ENCODE measurements around the gene CD300C.

Gene CD300C

DNA sequence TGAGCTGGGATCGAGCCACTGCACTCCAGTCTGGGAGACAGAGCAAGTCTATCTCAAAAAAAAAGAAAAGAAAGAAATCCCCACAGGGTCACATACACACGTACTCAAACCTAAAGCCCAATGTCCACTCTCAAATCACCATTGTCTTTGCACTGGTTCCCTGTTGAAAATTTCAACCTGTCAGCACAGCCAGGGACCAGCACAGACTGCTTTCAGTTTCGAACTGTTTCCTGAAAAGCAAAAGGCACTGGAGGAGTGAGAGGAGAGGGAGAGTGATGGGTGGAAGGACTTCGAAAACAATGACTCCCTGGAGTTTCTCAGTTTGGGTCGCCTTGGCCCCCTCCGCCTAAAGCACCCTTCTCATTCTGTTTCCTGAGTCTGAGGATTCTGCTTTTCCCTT, 9.0 kb upstream of the CD300C start:
- Histone ChIP-seq H3K9ac (ENCODE audit: low read length) (no peak overlapping the region), H3K18ac (ENCODE audit: low read depth in 1 of 2, low read length in 2 of 2) (no peak overlapping the region), H3K9me3 (ENCODE audit: control insufficient read depth, low read length) (no peaks in the 10 kb centered on the region), H3K23ac (ENCODE audit: low read length in 2 of 2) (no peak overlapping the region), H2AK5ac (ENCODE audit: low read length, severe bottlenecking) (no peak overlapping the region), H3K14ac (ENCODE audit: low read length in 2 of 2) (no peak overlapping the region), H3K27me3 (ENCODE audit: control insufficient read depth in 1 of 2, insufficient read depth in 1 of 2, low read length in 2 of 2) (peaks cover 35 to 89% of the 10 kb centered on the region in 2 experiments), H3K4me2 (ENCODE audit: low read length, poor library complexity, severe bottlenecking) (no peak overlapping the region), H2BK120ac (ENCODE audit: low read depth, low read length) (no peak overlapping the region), H3K79me1 (replicated peaks; ENCODE audit: low read length, poor library complexity, severe bottlenecking) (no peaks in the 10 kb centered on the region), H4K8ac (ENCODE audit: low read length) (no peak overlapping the region), H4K91ac (ENCODE audit: low read length) (no peak overlapping the region), H3K4me3 (ENCODE audit: insufficient read depth in 1 of 2, low read depth in 1 of 2, low read length in 2 of 2) (no peak overlapping the region), H2AFZ (ENCODE audit: low read depth, low read length) (no peak overlapping the region), H3K4me1 (ENCODE audit: control insufficient read depth, insufficient read depth, low read depth, low read length) (no peaks in the 10 kb centered on the region), H3K27ac (ENCODE audit: low read length, poor library complexity, severe bottlenecking) (no peak overlapping the region), H2BK15ac (ENCODE audit: low read depth, poor library complexity, severe bottlenecking) (no peak overlapping the region), H3K4ac (ENCODE audit: low read depth in 1 of 2, low read length in 2 of 2) (no peak overlapping the region), H3K36me3 (ENCODE audit: control insufficient read depth in 1 of 2, insufficient read depth in 2 of 2, low read depth in 1 of 2, low read length in 2 of 2) (no peaks in the 10 kb centered on the region), H2BK12ac (ENCODE audit: low read length in 2 of 2) (no peak overlapping the region), H2BK5ac (ENCODE audit: low read depth, low read length, poor library complexity, severe bottlenecking) (no peak overlapping the region)
- DNase-seq = no peak
- WGBS = 89% methylated on average over 6 of the region's 6 CpGs

DNA sequence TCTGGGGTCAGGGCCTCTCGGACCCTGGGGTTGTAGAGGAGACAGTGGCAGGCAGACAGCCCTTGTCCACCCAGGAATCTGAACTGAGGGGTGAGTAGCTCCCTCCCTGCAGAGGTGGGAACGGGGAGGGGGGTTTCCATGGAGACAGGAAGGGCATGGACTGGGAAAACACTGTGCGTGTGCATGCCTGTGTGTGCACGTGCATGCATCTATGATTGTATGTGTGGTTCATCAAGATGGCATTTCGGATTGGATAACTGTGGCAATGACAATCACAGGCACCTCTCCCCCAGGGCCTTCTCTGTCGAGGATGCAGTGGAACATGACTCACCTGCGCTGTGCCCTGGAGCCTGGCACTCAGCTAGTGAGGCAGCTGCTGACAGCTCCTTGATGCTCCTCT, 6.1 kb upstream of the CD300C start:
- no peak overlapping the region for H3K14ac ChIP-seq (ENCODE audit: low read length in 2 of 2)
- H2BK120ac ChIP-seq (ENCODE audit: low read depth, low read length) = no peak overlapping the region
- no peak overlapping the region for H2BK15ac ChIP-seq (ENCODE audit: low read depth, poor library complexity, severe bottlenecking)
- H3K23ac ChIP-seq (ENCODE audit: low read length in 2 of 2) = no peak overlapping the region
- H3K36me3 ChIP-seq (ENCODE audit: control insufficient read depth in 1 of 2, insufficient read depth in 2 of 2, low read depth in 1 of 2, low read length in 2 of 2) = no peaks in the 10 kb centered on the region
- H2AK5ac ChIP-seq (ENCODE audit: low read length, severe bottlenecking) = no peak overlapping the region
- H3K9me3 ChIP-seq (ENCODE audit: control insufficient read depth, low read length) = no peaks in the 10 kb centered on the region
- H2BK5ac ChIP-seq (ENCODE audit: low read depth, low read length, poor library complexity, severe bottlenecking) = no peak overlapping the region
- no peak overlapping the region for H4K8ac ChIP-seq (ENCODE audit: low read length)
- H3K4me2 ChIP-seq (ENCODE audit: low read length, poor library complexity, severe bottlenecking) = no peak overlapping the region
- H2AFZ ChIP-seq (ENCODE audit: low read depth, low read length) = no peak overlapping the region
- no peaks in the 10 kb centered on the region for H3K4me1 ChIP-seq (ENCODE audit: control insufficient read depth, insufficient read depth, low read depth, low read length)
- DNase-seq = no peak
- WGBS = 55% methylated on average over 7 of the region's 7 CpGs
- H3K27ac ChIP-seq (ENCODE audit: low read length, poor library complexity, severe bottlenecking) = no peak overlapping the region
- H4K91ac ChIP-seq (ENCODE audit: low read length) = no peak overlapping the region
- H2BK12ac ChIP-seq (ENCODE audit: low read length in 2 of 2) = no peak overlapping the region
- no peak overlapping the region for H3K4me3 ChIP-seq (ENCODE audit: insufficient read depth in 1 of 2, low read depth in 1 of 2, low read length in 2 of 2)
- no peak overlapping the region for H3K18ac ChIP-seq (ENCODE audit: low read depth in 1 of 2, low read length in 2 of 2)
- no peak overlapping the region for H3K4ac ChIP-seq (ENCODE audit: low read depth in 1 of 2, low read length in 2 of 2)
- no peaks in the 10 kb centered on the region for H3K79me1 ChIP-seq (replicated peaks; ENCODE audit: low read length, poor library complexity, severe bottlenecking)
- peaks cover 36 to 81% of the 10 kb centered on the region in 2 experiments for H3K27me3 ChIP-seq (ENCODE audit: control insufficient read depth in 1 of 2, insufficient read depth in 1 of 2, low read length in 2 of 2)
- no peak overlapping the region for H3K9ac ChIP-seq (ENCODE audit: low read length)

DNA sequence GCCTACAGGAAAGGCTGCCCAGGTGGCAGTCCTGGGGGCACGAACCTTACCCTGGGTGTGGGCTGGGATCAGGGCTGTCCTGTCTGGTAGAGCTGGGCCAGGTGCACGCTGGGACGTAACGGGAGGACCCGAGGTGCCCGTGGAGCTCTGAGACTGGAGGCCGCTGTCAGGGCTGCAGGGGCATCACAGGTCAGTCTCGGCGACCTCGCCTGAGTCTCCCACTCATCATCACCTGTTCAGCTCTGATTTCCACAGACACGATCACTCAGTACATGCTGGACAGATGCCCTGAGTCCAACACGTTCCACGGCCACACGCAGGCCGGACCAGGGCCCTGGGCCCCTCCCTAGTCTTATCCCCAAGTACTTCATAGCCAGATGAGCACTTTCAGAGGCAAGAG, 4.7 kb upstream of the CD300C start:
- no peaks in the 10 kb centered on the region for H3K36me3 ChIP-seq (ENCODE audit: control insufficient read depth in 1 of 2, insufficient read depth in 2 of 2, low read depth in 1 of 2, low read length in 2 of 2)
- no peak overlapping the region for H2BK15ac ChIP-seq (ENCODE audit: low read depth, poor library complexity, severe bottlenecking)
- no peak overlapping the region for H4K8ac ChIP-seq (ENCODE audit: low read length)
- H3K4ac ChIP-seq (ENCODE audit: low read depth in 1 of 2, low read length in 2 of 2) = no peak overlapping the region
- no peak overlapping the region for H2BK120ac ChIP-seq (ENCODE audit: low read depth, low read length)
- H3K14ac ChIP-seq (ENCODE audit: low read length in 2 of 2) = no peak overlapping the region
- H3K79me1 ChIP-seq (replicated peaks; ENCODE audit: low read length, poor library complexity, severe bottlenecking) = no peaks in the 10 kb centered on the region
- H2AK5ac ChIP-seq (ENCODE audit: low read length, severe bottlenecking) = no peak overlapping the region
- H3K4me1 ChIP-seq (ENCODE audit: control insufficient read depth, insufficient read depth, low read depth, low read length) = no peaks in the 10 kb centered on the region
- no peak overlapping the region for H3K27ac ChIP-seq (ENCODE audit: low read length, poor library complexity, severe bottlenecking)
- H3K9me3 ChIP-seq (ENCODE audit: control insufficient read depth, low read length) = no peaks in the 10 kb centered on the region
- no peak for DNase-seq
- WGBS = 89% methylated on average over 15 of the region's 15 CpGs
- no peak overlapping the region for H3K4me2 ChIP-seq (ENCODE audit: low read length, poor library complexity, severe bottlenecking)
- peaks cover 32 to 69% of the 10 kb centered on the region in 2 experiments for H3K27me3 ChIP-seq (ENCODE audit: control insufficient read depth in 1 of 2, insufficient read depth in 1 of 2, low read length in 2 of 2)
- no peak overlapping the region for H4K91ac ChIP-seq (ENCODE audit: low read length)
- H3K4me3 ChIP-seq (ENCODE audit: insufficient read depth in 1 of 2, low read depth in 1 of 2, low read length in 2 of 2) = no peak overlapping the region
- H2BK5ac ChIP-seq (ENCODE audit: low read depth, low read length, poor library complexity, severe bottlenecking) = no peak overlapping the region
- H3K9ac ChIP-seq (ENCODE audit: low read length) = no peak overlapping the region
- no peak overlapping the region for H3K18ac ChIP-seq (ENCODE audit: low read depth in 1 of 2, low read length in 2 of 2)
- no peak overlapping the region for H3K23ac ChIP-seq (ENCODE audit: low read length in 2 of 2)
- no peak overlapping the region for H2BK12ac ChIP-seq (ENCODE audit: low read length in 2 of 2)
- no peak overlapping the region for H2AFZ ChIP-seq (ENCODE audit: low read depth, low read length)

DNA sequence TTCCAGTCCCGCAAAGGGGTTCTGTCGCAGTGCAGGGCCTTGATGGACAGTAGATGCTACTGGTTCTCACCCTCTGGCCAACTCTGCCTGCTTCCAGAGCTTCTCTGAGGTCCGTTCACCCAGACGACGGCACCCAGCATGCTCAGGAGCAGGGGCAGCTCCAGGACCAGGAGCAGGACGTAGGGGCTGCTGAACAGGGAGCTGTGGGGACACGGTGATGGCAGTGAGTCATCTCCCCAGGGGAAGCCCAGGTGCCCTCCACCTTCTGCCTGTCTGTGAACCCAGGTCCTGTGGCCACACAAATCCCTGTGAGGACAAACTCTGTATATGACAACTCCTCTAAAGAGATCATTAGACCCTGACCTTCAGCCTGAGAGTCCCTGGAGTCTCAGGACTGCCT, 3.4 kb upstream of the CD300C start:
- H3K79me1 ChIP-seq (replicated peaks; ENCODE audit: low read length, poor library complexity, severe bottlenecking) = no peaks in the 10 kb centered on the region
- no peak overlapping the region for H2BK5ac ChIP-seq (ENCODE audit: low read depth, low read length, poor library complexity, severe bottlenecking)
- H3K23ac ChIP-seq (ENCODE audit: low read length in 2 of 2) = no peak overlapping the region
- no peak overlapping the region for H2BK15ac ChIP-seq (ENCODE audit: low read depth, poor library complexity, severe bottlenecking)
- H3K14ac ChIP-seq (ENCODE audit: low read length in 2 of 2) = no peak overlapping the region
- no peak for DNase-seq
- 77% methylated on average over 7 of the region's 7 CpGs for WGBS
- H2BK120ac ChIP-seq (ENCODE audit: low read depth, low read length) = no peak overlapping the region
- H3K36me3 ChIP-seq (ENCODE audit: control insufficient read depth in 1 of 2, insufficient read depth in 2 of 2, low read depth in 1 of 2, low read length in 2 of 2) = no peaks in the 10 kb centered on the region
- no peak overlapping the region for H3K4me2 ChIP-seq (ENCODE audit: low read length, poor library complexity, severe bottlenecking)
- no peak overlapping the region for H4K8ac ChIP-seq (ENCODE audit: low read length)
- peaks cover 32 to 60% of the 10 kb centered on the region in 2 experiments for H3K27me3 ChIP-seq (ENCODE audit: control insufficient read depth in 1 of 2, insufficient read depth in 1 of 2, low read length in 2 of 2)
- no peak overlapping the region for H3K27ac ChIP-seq (ENCODE audit: low read length, poor library complexity, severe bottlenecking)
- H2AFZ ChIP-seq (ENCODE audit: low read depth, low read length) = no peak overlapping the region
- no peaks in the 10 kb centered on the region for H3K9me3 ChIP-seq (ENCODE audit: control insufficient read depth, low read length)
- H3K4me1 ChIP-seq (ENCODE audit: control insufficient read depth, insufficient read depth, low read depth, low read length) = peaks cover 2% of the 10 kb centered on the region
- no peak overlapping the region for H3K4me3 ChIP-seq (ENCODE audit: insufficient read depth in 1 of 2, low read depth in 1 of 2, low read length in 2 of 2)
- no peak overlapping the region for H3K9ac ChIP-seq (ENCODE audit: low read length)
- no peak overlapping the region for H4K91ac ChIP-seq (ENCODE audit: low read length)
- H3K4ac ChIP-seq (ENCODE audit: low read depth in 1 of 2, low read length in 2 of 2) = no peak overlapping the region
- no peak overlapping the region for H2AK5ac ChIP-seq (ENCODE audit: low read length, severe bottlenecking)
- no peak overlapping the region for H3K18ac ChIP-seq (ENCODE audit: low read depth in 1 of 2, low read length in 2 of 2)
- H2BK12ac ChIP-seq (ENCODE audit: low read length in 2 of 2) = no peak overlapping the region
